GM23248 (cell line): ENCODE results near the gene HIPK2. TPM values are rescaled to one million over a fixed set of nuclear protein-coding genes. Genes with fewer than 3 reads are reported as not detected.

Experiments used
- DNase-seq: peaks from one replicate; pipeline ENCODE4 v3.0.0-alpha.2; 2015
- H2AFZ ChIP-seq: fragments of 200-600 bp; sonication (generic); 2 replicates; pipeline ENCODE4 v1.6.1; 2016; ENCODE audit warnings: antibody characterized with exemption
- H3F3A ChIP-seq: fragments of 200-600 bp; sonication (generic); 2 replicates; pipeline ENCODE4 v1.6.1; 2016; ENCODE audit warnings: mild to moderate bottlenecking, antibody characterized with exemption, mixed run types; ENCODE audit not compliant: insufficient read depth
- H3K27ac ChIP-seq: fragments of 200-600 bp; sonication (generic); 2 replicates; pipeline ENCODE4 v1.5.1; 2016; ENCODE audit warnings: mild to moderate bottlenecking
- H3K27me3 ChIP-seq: fragments of 200-600 bp; sonication (generic); replicated peaks from 2 replicates; pipeline ENCODE4 v1.6.1; 2016; ENCODE audit warnings: mild to moderate bottlenecking; ENCODE audit not compliant: insufficient read depth
- H3K36me3 ChIP-seq: fragments of 200-600 bp; sonication (generic); 2 replicates; pipeline ENCODE4 v1.6.1; 2016; ENCODE audit warnings: low read depth, mild to moderate bottlenecking
- H3K4me1 ChIP-seq: fragments of 200-600 bp; sonication (generic); 2 replicates; pipeline ENCODE4 v1.6.1; 2016; ENCODE audit warnings: mild to moderate bottlenecking; ENCODE audit not compliant: insufficient read depth
- H3K4me2 ChIP-seq: fragments of 200-600 bp; sonication (generic); one replicate; pipeline ENCODE4 v1.6.1; 2016; ENCODE audit warnings: mild to moderate bottlenecking; ENCODE audit not compliant: unreplicated experiment
- H3K4me3 ChIP-seq: fragments of 200-600 bp; sonication (generic); 2 replicates; pipeline ENCODE4 v1.5.1; 2016; ENCODE audit warnings: mild to moderate bottlenecking
- H3K79me2 ChIP-seq: fragments of 200-600 bp; sonication (generic); 2 replicates; pipeline ENCODE4 v1.6.1; 2016; ENCODE audit warnings: mild to moderate bottlenecking; ENCODE audit not compliant: insufficient read depth
- H3K9ac ChIP-seq: fragments of 200-600 bp; sonication (generic); 2 replicates; pipeline ENCODE4 v1.6.1; 2016; ENCODE audit warnings: mild to moderate bottlenecking
- H3K9me2 ChIP-seq: fragments of 200-600 bp; sonication (generic); 2 replicates; pipeline ENCODE4 v1.6.1; 2016; ENCODE audit warnings: mixed run types, mild to moderate bottlenecking, moderate library complexity; ENCODE audit not compliant: insufficient read depth
- H3K9me3 ChIP-seq: fragments of 200-600 bp; sonication (generic); one replicate; pipeline ENCODE4 v1.6.1; 2017; ENCODE audit warnings: low read depth
- H4K20me1 ChIP-seq: fragments of 200-600 bp; sonication (generic); 2 replicates; pipeline ENCODE4 v1.6.0; 2016; ENCODE audit not compliant: insufficient read depth
- EZH2 ChIP-seq: fragments of 200-600 bp; sonication (generic); IDR thresholded peaks from 2 replicates; pipeline ENCODE4 v1.6.1; 2018; ENCODE audit warnings: antibody characterized with exemption, mild to moderate bottlenecking; ENCODE audit not compliant: insufficient read depth, poor library complexity, severe bottlenecking
- EZH2phosphoT487 ChIP-seq: fragments of 200-600 bp; sonication (generic); IDR thresholded peaks from 2 replicates; pipeline ENCODE4 v1.6.1; 2018; ENCODE audit warnings: antibody characterized with exemption, moderate library complexity, mild to moderate bottlenecking, low read depth; ENCODE audit not compliant: insufficient read depth
- WGBS, 2 experiments: methylation state at CpG; one replicate each; pipeline ENCODE4 v1.1.6; 2015 to 2017; ENCODE audit warnings: low lambda C conversion rate in 2 of 2, low coverage in 1 of 2; ENCODE audit errors: missing lambda C conversion rate in 2 of 2; 5-methylcytosine and 5-hydroxymethylcytosine counted together
- in situ Hi-C: fragments of 300-500 bp; cut with MboI; formaldehyde crosslinking; loops from 2 replicates; pipeline ENCODE4 v1.15.0; 2020
- polyA plus RNA-seq: library from polyadenylated mRNA; unstranded; fragments of >200 nt; fragmentation: Nextera tagmentation; extraction: Ambion mirVana; gene quantifications from 2 replicates; pipeline ENCODE4 v1.2.1, GENCODE V29; 2016
- total RNA-seq: library from RNA; depleted of rRNA; stranded (reverse); fragments of >200 nt; shearing (Covaris generic); gene quantifications from 2 replicates; pipeline ENCODE4 v1.2.3, GENCODE V29; 2014

HIPK2 gene
- total and polyA plus RNA-seq, 2 experiments from 2014 or later, result 4.7 to 7.9 TPM

- no peaks in the 10 kb centered on the region for H3K9me3 ChIP-seq
- H3K79me2 ChIP-seq, result no peaks in the 10 kb centered on the region
- 80 to 84% methylated on average over 6 of the region's 6 CpGs for WGBS, 2 experiments
- in situ Hi-C loops, result no loop called here
- DNase-seq, result no peak
- H3K9ac ChIP-seq, result no peak overlapping the region
- H3K27me3 ChIP-seq, result peaks cover 24% of the 10 kb centered on the region
- H4K20me1 ChIP-seq, result no peaks in the 10 kb centered on the region
- H3K4me1 ChIP-seq, result peaks cover 2% of the 10 kb centered on the region
- no peaks in the 10 kb centered on the region for H3K9me2 ChIP-seq
- no peak overlapping the region for H3K27ac ChIP-seq
- H3K4me3 ChIP-seq, result no peak overlapping the region
- H3F3A ChIP-seq, result no peaks in the 10 kb centered on the region
- no peak overlapping the region for H2AFZ ChIP-seq
- TF ChIP-seq EZH2phosphoT487, result no peak
- TF ChIP-seq EZH2, result no peak
- H3K4me2 ChIP-seq, result no peak overlapping the region
- H3K36me3 ChIP-seq, result no peaks in the 10 kb centered on the region
Measured at GRCh38 chr7:139532636-139533155, 245.1 kb downstream of the HIPK2 start.

- Histone ChIP-seq H3K4me2 (no peak overlapping the region), H3K4me1 (peaks cover 6% of the 10 kb centered on the region), H3K9me3 (no peaks in the 10 kb centered on the region), H2AFZ (no peak overlapping the region), H3K4me3 (no peak overlapping the region), H3K36me3 (no peaks in the 10 kb centered on the region), H3K79me2 (no peaks in the 10 kb centered on the region), H3K27ac (no peak overlapping the region), H3K9ac (no peak overlapping the region), H3F3A (no peaks in the 10 kb centered on the region), H4K20me1 (no peaks in the 10 kb centered on the region), H3K27me3 (peaks cover 24% of the 10 kb centered on the region), H3K9me2 (no peaks in the 10 kb centered on the region)
- no peak for DNase-seq
- in situ Hi-C loops, result no loop called here
- TF ChIP-seq EZH2phosphoT487, result no peak
- TF ChIP-seq EZH2, result no peak
- 26 to 35% methylated on average over 1 of the region's 1 CpG for WGBS, 2 experiments
Measured at GRCh38 chr7:139531094-139531493, 246.7 kb downstream of the HIPK2 start.

GRCh38 chr7:139526578-139527544, 250.9 kb downstream of the HIPK2 start:
- Histone ChIP-seq H3K9me3 (no peaks in the 10 kb centered on the region), H4K20me1 (no peaks in the 10 kb centered on the region), H3F3A (no peaks in the 10 kb centered on the region), H3K79me2 (no peaks in the 10 kb centered on the region), H3K9me2 (no peaks in the 10 kb centered on the region), H3K27me3 (peaks cover 13% of the 10 kb centered on the region), H3K9ac (peak overlapping the region; percentile 20), H3K36me3 (no peaks in the 10 kb centered on the region), H3K4me1 (peaks cover 6% of the 10 kb centered on the region), H3K4me2 (no peak overlapping the region), H3K27ac (peak overlapping the region; percentile 41), H2AFZ (peak overlapping the region; percentile 33; the same call in 1 of the 2 replicates), H3K4me3 (no peak overlapping the region)
- WGBS, 2 experiments, result 49 to 55% methylated on average over 8 of the region's 8 CpGs
- in situ Hi-C loops, result no loop called here
- TF ChIP-seq EZH2phosphoT487 (no peak), EZH2 (no peak)
- DNase-seq, result peak; percentile 96

GRCh38 chr7:139525750-139526149, 252.0 kb downstream of the HIPK2 start:
- H3K79me2 ChIP-seq, result no peaks in the 10 kb centered on the region
- no peak for TF ChIP-seq EZH2phosphoT487
- no peak for TF ChIP-seq EZH2
- H3K4me2 ChIP-seq, result no peak overlapping the region
- no peak overlapping the region for H3K4me3 ChIP-seq
- H3F3A ChIP-seq, result no peaks in the 10 kb centered on the region
- no peak overlapping the region for H2AFZ ChIP-seq
- DNase-seq, result no peak
- in situ Hi-C loops, result no loop called here
- H3K27ac ChIP-seq, result no peak overlapping the region
- no peaks in the 10 kb centered on the region for H3K36me3 ChIP-seq
- H4K20me1 ChIP-seq, result no peaks in the 10 kb centered on the region
- H3K9ac ChIP-seq, result no peak overlapping the region
- no peaks in the 10 kb centered on the region for H3K9me2 ChIP-seq
- H3K9me3 ChIP-seq, result no peaks in the 10 kb centered on the region
- H3K4me1 ChIP-seq, result peaks cover 6% of the 10 kb centered on the region
- H3K27me3 ChIP-seq, result peaks cover 22% of the 10 kb centered on the region

- DNase-seq, result no peak
- Histone ChIP-seq H3K9me3 (no peaks in the 10 kb centered on the region), H4K20me1 (no peaks in the 10 kb centered on the region), H3F3A (no peaks in the 10 kb centered on the region), H3K79me2 (no peaks in the 10 kb centered on the region), H3K4me2 (no peak overlapping the region), H3K4me3 (no peak overlapping the region), H3K4me1 (peaks cover 6% of the 10 kb centered on the region), H2AFZ (no peak overlapping the region), H3K9ac (no peak overlapping the region), H3K27ac (no peak overlapping the region), H3K36me3 (no peaks in the 10 kb centered on the region), H3K27me3 (peaks cover 22% of the 10 kb centered on the region), H3K9me2 (no peaks in the 10 kb centered on the region)
- TF ChIP-seq EZH2, result no peak
- no peak for TF ChIP-seq EZH2phosphoT487
- WGBS, 2 experiments, result 87% methylated on average over 10 of the region's 10 CpGs
- in situ Hi-C loops, result no loop called here
Measured at GRCh38 chr7:139525239-139525638, 252.6 kb downstream of the HIPK2 start.
